Dermis microvascular lymphatic vessel endothelial cell (primary cell): Measurements from ENCODE around the gene VWA5B2. TPM values are rescaled to one million over a fixed set of nuclear protein-coding genes. Genes with fewer than 3 reads are reported as not detected.
A peak's percentile ranks its signal among the peaks of the same experiment; 100 is the strongest.

ENCODE experiments used
- DNase-seq, 2 donors: peaks; one replicate each; pipeline versions ENCODE4 v3.0.0 to v3.0.0-alpha.2; 2010; ENCODE audit warnings: low read depth in 2 of 2
- total RNA-seq: library from RNA; depleted of rRNA; stranded (reverse); fragments of >200 nt; gene quantifications from 2 replicates; pipeline ENCODE4 v1.2.1, GENCODE V29; 2014

Gene VWA5B2
- total RNA-seq: not detected in 2 replicates

- peak in 1 of 2 donors; percentile 71 for DNase-seq
Observed at GRCh38 chr3:184229394-184230080, at the start of gene VWA5B2. TSS of gene VWA5B2 (plus strand) at chr3:184229585. CDS start at chr3:184230529, 944 bp downstream.

GRCh38 chr3:184180165-184180564 is 49.2 kb upstream of the VWA5B2 start:
- DNase-seq: peak in 1 of 2 donors; percentile 57

DNA sequence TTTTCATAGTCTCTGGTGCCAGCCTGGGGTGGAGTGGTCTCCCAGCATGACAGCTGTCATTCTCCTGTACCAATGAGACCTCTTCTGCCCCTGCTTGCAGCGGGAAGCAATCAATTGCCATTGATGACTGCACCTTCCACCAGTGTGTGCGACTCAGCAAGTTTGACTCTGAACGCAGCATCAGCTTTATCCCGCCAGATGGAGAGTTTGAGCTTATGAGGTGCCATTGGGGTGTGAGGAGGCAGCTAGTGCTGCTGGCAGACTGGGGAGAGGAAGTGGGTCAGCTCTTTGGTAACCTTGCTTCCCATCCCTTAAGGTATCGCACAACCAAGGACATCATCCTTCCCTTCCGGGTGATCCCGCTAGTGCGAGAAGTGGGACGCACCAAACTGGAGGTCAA is 47.8 kb upstream of the VWA5B2 start:
- DNase-seq: no peak

- DNase-seq: no peak
Observed at GRCh38 chr3:184183679-184184078, 45.7 kb upstream of the VWA5B2 start.

- no peak for DNase-seq
Observed at GRCh38 chr3:184184546-184185230, 44.7 kb upstream of the VWA5B2 start.

- DNase-seq: peak; percentile 95 to 99
Observed at GRCh38 chr3:184185461-184186183, 43.8 kb upstream of the VWA5B2 start.

DNA sequence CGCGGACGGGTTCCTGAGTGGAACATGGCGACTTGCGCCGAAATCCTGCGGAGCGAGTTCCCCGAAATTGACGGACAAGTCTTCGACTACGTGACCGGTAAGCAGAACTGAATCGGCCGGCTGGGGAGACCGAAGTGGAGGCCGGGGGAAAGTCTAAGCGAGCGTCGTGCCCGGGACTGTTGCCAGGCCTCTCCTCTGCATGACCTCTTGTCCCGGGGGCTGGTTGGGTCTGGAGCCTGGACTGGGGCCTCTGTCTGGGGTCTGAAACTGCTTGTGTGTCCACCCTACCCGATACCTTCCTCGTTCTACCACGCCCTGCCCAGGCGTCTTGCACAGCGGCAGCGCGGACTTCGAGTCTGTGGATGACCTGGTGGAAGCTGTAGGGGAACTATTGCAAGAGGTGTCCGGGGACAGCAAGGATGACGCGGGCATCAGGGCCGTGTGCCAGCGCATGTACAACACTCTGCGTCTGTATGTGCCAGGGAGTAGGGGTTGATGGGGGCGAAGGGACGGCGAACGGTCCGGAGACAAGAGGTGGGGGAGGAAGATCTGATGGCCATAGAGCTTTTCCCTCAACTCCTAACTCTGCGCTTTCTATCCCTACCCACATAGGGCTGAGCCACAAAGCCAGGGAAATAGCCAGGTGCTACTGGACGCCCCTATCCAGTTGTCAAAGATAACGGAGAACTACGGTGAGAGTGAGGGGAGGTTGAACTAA is 43.0 kb upstream of the VWA5B2 start, which contains the start of gene ABCF3:
Gene ABCF3, plus strand, starts transcription at position 16 of the 718 bp plus-strand sequence. Its CDS starts 9 bp downstream, at position 25.
- DNase-seq: peak in 1 of 2 donors; percentile 56

DNA sequence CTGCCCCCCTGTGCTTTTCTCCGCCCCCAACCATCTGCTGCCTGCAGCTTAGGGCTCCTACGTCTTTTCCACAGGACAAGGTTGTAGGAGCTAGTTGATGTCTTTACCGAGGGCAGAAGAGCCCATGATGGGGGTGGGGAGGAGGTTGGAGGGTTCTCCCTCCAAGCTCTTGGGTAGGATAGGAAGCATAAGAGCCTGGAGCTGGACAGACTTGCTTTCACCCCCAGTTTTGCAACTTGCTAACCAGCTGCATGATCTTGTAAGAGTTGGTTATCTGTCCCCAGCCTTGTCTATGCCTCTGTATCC is 42.5 kb upstream of the VWA5B2 start:
- no peak for DNase-seq

GRCh38 chr3:184188080-184188479 is 41.3 kb upstream of the VWA5B2 start:
- no peak for DNase-seq

GRCh38 chr3:184189421-184189820 is 40.0 kb upstream of the VWA5B2 start:
- DNase-seq: no peak

DNA sequence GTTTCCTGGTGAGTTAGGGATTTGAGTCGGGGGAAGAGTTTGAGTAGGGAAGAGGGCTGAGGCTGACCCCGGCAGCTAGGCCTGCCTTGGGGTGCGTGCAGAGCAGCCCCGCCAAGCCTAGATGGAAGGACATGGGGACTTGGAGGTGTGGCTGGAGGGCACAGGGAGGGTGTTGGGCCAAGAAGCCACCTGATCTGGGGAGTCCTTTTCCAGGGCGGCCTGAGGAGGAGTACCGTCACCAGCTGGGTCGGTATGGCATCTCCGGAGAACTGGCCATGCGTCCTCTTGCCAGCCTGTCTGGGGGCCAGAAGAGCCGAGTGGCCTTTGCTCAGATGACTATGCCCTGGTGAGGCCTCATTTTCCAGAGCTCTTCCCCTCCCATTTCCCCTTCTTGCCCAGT is 36.5 kb upstream of the VWA5B2 start:
- no peak for DNase-seq

GRCh38 chr3:184193991-184194539 is 35.3 kb upstream of the VWA5B2 start:
- DNase-seq: no peak

DNA sequence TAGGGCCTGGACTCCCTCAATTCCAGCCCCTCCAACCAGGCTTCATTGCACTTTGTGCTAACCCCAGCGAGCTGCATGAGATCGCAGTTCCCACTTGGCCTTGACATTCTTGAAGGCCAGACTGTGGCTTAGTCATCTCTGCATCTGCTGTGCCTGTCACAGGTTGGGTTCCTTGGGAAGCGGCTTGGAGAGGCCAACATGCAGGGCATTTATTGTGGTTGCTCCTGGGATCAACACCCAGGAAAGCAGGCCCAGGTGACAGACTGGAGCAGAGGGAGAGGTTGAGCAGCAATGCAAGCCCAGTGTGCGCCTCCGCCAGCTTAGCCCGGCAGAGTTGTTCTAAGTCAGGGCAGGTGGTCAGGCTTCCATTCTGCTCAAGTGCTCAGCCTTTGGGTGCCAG is 32.8 kb upstream of the VWA5B2 start:
- no peak for DNase-seq

- DNase-seq: no peak
Observed at GRCh38 chr3:184198509-184198908, 30.9 kb upstream of the VWA5B2 start.

DNA sequence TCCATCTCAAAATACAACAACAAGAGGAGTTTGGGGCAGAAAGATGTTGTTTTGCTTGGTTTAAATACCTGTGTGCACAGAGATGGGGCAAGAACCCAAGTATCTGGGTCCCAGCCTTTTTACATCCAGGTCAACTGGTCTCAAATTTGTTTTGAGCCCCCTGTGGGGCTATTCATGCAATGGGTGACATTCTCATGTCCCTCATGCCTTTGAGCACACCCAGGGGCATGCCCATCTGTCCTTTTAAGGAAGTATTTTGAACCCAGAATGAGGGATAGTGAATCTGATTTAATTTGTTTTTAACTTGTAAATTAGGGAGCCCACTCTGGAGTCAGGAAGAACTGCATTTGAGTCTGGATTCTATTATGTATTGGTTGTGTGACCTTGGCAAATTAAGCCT is 28.6 kb upstream of the VWA5B2 start:
- no peak for DNase-seq

DNA sequence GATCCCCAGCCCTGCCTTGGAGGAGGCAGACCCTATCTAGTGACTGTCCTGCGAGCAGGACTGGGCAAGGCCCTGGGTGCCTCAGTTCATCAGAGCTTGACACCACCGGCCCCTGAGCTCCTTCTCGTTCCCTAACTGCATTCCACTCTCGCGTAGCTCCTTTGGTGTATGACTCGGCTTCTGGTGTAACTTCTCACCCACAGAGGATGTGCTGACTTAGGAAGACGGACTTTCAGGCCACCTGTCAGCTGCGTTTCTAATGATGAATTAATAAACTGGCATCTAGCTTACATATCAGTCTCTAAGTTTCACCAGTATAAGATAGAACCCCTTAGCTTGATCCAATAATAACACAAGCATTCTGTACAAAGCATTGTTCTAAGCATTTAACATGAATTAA is 25.9 kb upstream of the VWA5B2 start:
- DNase-seq: no peak

DNA sequence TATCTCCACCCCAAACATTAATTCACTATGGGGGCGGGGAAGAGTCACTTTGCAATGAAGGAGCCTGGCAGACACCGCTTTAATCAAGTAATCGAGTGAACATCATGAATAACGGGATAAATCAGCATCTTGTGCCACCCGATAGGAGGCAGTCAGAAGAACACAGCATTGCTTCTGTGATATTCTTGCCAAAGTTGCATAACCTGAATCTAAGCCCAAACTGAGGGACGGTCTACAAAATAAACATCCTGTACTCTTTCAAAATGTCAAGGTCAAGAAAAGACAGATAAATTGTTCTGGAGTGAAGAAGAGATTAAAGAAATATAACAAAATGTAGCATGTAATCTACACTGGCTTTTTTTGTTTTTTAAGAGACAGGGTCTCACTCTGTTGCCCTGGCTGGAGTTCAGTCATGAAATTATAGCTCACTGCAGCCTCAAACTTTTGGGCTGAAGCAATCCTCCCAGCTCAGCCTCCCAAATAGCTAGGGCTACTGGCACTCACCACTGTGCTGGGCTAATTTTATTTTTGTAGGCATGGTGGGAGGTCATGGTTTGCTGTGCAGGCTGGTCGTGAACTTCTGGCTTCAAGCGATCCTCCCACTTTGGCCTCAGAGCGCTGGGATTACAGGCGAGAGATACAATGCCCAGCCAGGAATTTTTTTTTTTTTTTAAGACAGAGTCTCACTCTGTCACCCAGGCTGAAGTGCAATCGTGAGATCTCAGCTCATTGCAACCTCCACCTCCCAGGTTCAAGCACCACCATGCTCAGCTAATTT is 20.1 kb upstream of the VWA5B2 start:
- no peak for DNase-seq

DNA sequence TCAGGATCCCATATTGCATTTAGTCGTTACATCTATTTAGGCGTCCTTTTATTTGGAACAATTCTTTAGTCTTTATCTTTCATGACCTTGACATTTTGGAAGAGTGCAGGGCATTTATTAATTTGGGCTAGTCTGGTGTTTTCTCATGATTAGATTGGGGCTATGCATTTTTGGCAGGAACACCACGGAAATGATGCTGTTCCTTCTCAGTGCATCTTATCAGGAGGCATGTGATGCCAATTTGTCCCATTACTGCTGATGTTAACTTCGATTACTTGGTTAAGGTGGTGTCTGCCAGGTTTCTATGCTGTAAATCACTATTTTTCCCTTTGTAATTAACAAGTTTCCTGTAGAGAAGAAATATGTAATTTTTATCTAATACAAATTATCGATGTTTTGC is 18.1 kb upstream of the VWA5B2 start:
- DNase-seq: no peak

DNA sequence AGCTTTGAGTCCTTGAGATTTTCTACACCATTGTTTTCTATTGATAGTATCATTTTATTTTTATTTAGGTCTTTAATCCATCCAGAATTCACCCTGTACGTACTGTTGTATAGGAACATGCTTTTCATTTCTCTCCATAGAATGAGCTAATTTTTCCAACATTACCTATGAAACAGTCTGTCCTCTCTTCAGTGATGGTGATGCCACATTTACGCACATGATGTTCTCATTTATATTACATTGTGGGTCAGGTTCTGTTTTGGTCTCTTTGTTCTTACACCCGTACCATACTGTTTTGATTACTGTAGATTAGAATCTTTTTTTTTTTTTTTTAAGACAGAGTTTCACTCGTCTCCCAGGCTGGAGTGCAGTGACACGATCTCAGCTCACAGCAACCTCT is 17.7 kb upstream of the VWA5B2 start:
- DNase-seq: no peak

GRCh38 chr3:184218814-184219213 is 10.6 kb upstream of the VWA5B2 start:
- no peak for DNase-seq

DNA sequence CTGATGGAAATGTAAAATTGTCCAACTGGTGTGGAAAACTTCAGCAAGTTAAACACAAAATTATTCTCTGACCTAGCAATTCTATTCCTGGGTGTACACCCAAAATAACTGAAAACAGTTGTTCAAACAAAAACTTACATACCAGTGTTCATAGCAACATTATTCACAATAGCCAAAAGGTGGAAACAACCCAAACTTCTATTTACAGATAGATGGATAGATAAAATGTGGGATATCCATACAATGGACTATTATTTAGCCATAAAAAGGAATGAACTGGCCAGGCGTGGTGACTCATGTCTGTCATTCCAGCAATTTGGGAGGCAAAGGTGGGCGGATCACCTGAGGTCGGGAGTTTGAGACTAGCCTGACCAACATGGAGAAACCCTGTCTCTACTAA is 6.9 kb upstream of the VWA5B2 start:
- DNase-seq: no peak
